Pancreas (tissue), 10 donors: ENCODE data around the gene CMC2. TPM values are rescaled to one million over a fixed set of nuclear protein-coding genes. Genes with fewer than 3 reads are reported as not detected.

ENCODE experiments used
- ATAC-seq, 4 donors: fragments of 200-7000 bp; cut with Tn5 transposase; one replicate each; pipeline versions ENCODE4 v1.8.0 to v1.9.1; 2020; ENCODE audit warnings: mild to moderate bottlenecking in 4 of 4, moderate library complexity in 4 of 4
- DNase-seq, 6 donors: peaks; one replicate each; pipeline ENCODE4 v3.0.0-alpha.2; 2020
- FAIRE-seq: peaks from 2 replicates; lab custom pipeline; 2012; peaks lifted over from hg19 to GRCh38; lab: Jason Lieb, UNC
- H3K27ac ChIP-seq, 4 donors: fragments of 200-600 bp; sonication (generic); 1 replicate in 3 of 4; 2 replicates in 1 of 4; pipeline versions ENCODE4 v1.5.0 to v1.8.0; 2020
- H3K27me3 ChIP-seq, 4 donors: fragments of 200-600 bp; one replicate each; pipeline ENCODE4 v1.8.0; 2021
- H3K36me3 ChIP-seq, 3 donors: fragments of 200-600 bp; sonication (generic) in 1 of 3; one replicate each; pipeline versions ENCODE4 v1.5.0 to v1.8.0; 2020 to 2021
- H3K4me1 ChIP-seq, 3 donors: fragments of 200-600 bp; one replicate each; pipeline ENCODE4 v1.8.0; 2021
- H3K4me3 ChIP-seq, 4 donors: fragments of 200-600 bp; sonication (generic) in 2 of 4; one replicate each; pipeline versions ENCODE4 v1.5.0 to v1.8.0; 2020 to 2021
- H3K9me3 ChIP-seq, 4 donors: fragments of 200-600 bp; one replicate each; pipeline ENCODE4 v1.8.0; 2021
- CTCF ChIP-seq, 4 donors: fragments of 200-600 bp; sonication (generic) in 3 of 4; IDR thresholded peaks; one replicate each; pipeline versions ENCODE4 v1.5.0 to v1.8.0; 2021; ENCODE audit warnings: antibody characterized with exemption in 4 of 4
- WGBS, 2 donors: extraction: QIAGEN DNeasy Blood & Tissue Kit; methylation state at CpG; one replicate each; pipeline ENCODE4 v1.1.7; 2013; 5-methylcytosine and 5-hydroxymethylcytosine counted together
- intact Hi-C, 3 donors: fragments of 100-400 bp; cut with DNase I; formaldehyde crosslinking; loops; one replicate each; pipeline versions ENCODE4 v1.11.1 to v1.14.2; 2022
- polyA plus RNA-seq, 2 donors: library from polyadenylated mRNA; stranded (reverse); fragments of 200-250 nt; gene quantifications; one replicate each; pipeline ENCODE4 v1.2.3, GENCODE V29; 2013
- total RNA-seq, 6 donors: library from RNA; stranded (reverse); fragmentation: NEBNext Ultra II Directional in 4 of 6; extraction: Animal tissue kit (Norgen Biotek cat#: 25700) in 4 of 6; gene quantifications; one replicate each; pipeline versions ENCODE4 v1.2.1 to v1.2.4, GENCODE V29; 2021 to 2023
- donor health status: healthy with polysubstance abuse.
- donor health status: DM: no; HTN: no; CAD: no; lungs with moderate emphysema.
- donor health status: DM: no; HTN: no; CAD: no.
- donor health status: control.
- donor health status: control.
- donor health status: Bipolar disorder and iron deficiency.
- donor health status: DM: yes; HTN: yes; CAD: no.
- donor health status: DM: no; HTN: no; CAD: no.
- donor health status: DM: no; HTN: no; CAD: no.
- donor health status: DM: yes; HTN: yes; CAD: no.

The CMC2 gene
- total and polyA plus RNA-seq, 8 donors, result 13.3 to 58.1 (median 24.0) TPM

GRCh38 chr16:80990978-80991377, 15.7 kb downstream of the CMC2 start:
- WGBS, 2 donors, result 50 to 53% methylated on average over 2 of the region's 2 CpGs
- FAIRE-seq, result no peak
- H3K27ac ChIP-seq, result no peak overlapping the region
- no peak overlapping the region for H3K4me3 ChIP-seq
- no peaks in the 10 kb centered on the region for H3K36me3 ChIP-seq
- no peaks in the 10 kb centered on the region for H3K9me3 ChIP-seq
- DNase-seq, result no peak
- intact Hi-C loops, result no loop called here
- H3K4me1 ChIP-seq, result peaks cover 0 to 27% (median 21%) of the 10 kb centered on the region in 3 donors
- ATAC-seq, result peak; percentile 22 to 48 (median 30)
- H3K27me3 ChIP-seq, result no peaks in the 10 kb centered on the region
- no peak for TF ChIP-seq CTCF (IDR thresholded peaks at IDR 0.05)

GRCh38 chr16:80990577-80990976, 16.1 kb downstream of the CMC2 start:
- H3K9me3 ChIP-seq, result no peaks in the 10 kb centered on the region
- H3K27me3 ChIP-seq, result no peaks in the 10 kb centered on the region
- no peak overlapping the region for H3K4me3 ChIP-seq
- H3K4me1 ChIP-seq, result peaks cover 0 to 27% (median 20%) of the 10 kb centered on the region in 3 donors
- intact Hi-C loops, result no loop called here
- no peak overlapping the region for H3K27ac ChIP-seq
- DNase-seq (no peak), ATAC-seq (no peak), FAIRE-seq (no peak)
- WGBS, 2 donors, result 76 to 88% methylated on average over 3 of the region's 3 CpGs
- TF ChIP-seq CTCF (IDR thresholded peaks at IDR 0.05), result no peak
- no peaks in the 10 kb centered on the region for H3K36me3 ChIP-seq

GRCh38 chr16:80989801-80990200, 16.9 kb downstream of the CMC2 start:
- Histone ChIP-seq H3K27ac (no peak overlapping the region), H3K4me1 (peaks cover 0 to 27% (median 20%) of the 10 kb centered on the region in 3 donors), H3K36me3 (no peaks in the 10 kb centered on the region), H3K4me3 (no peak overlapping the region), H3K9me3 (no peaks in the 10 kb centered on the region), H3K27me3 (no peaks in the 10 kb centered on the region)
- DNase-seq (no peak), ATAC-seq (no peak), FAIRE-seq (no peak)
- no peak for TF ChIP-seq CTCF (IDR thresholded peaks at IDR 0.05)
- intact Hi-C loops, result no loop called here
- 14 to 20% methylated on average over 2 of the region's 2 CpGs for WGBS, 2 donors

GRCh38 chr16:80988756-80989155, 17.9 kb downstream of the CMC2 start:
- FAIRE-seq (no peak), DNase-seq (no peak), ATAC-seq (no peak)
- H3K4me1 ChIP-seq, result peaks cover 0 to 23% (median 20%) of the 10 kb centered on the region in 3 donors
- no peak overlapping the region for H3K27ac ChIP-seq
- intact Hi-C loops, result no loop called here
- H3K36me3 ChIP-seq, result no peaks in the 10 kb centered on the region
- H3K27me3 ChIP-seq, result no peaks in the 10 kb centered on the region
- no peak for TF ChIP-seq CTCF (IDR thresholded peaks at IDR 0.05)
- H3K9me3 ChIP-seq, result no peaks in the 10 kb centered on the region
- H3K4me3 ChIP-seq, result no peak overlapping the region
- 54 to 60% methylated on average over 7 of the region's 7 CpGs for WGBS, 2 donors

GRCh38 chr16:80986557-80986956, 20.1 kb downstream of the CMC2 start:
- Histone ChIP-seq H3K36me3 (no peaks in the 10 kb centered on the region), H3K27me3 (no peaks in the 10 kb centered on the region), H3K4me1 (peaks cover 0 to 8% (median 4%) of the 10 kb centered on the region in 3 donors), H3K9me3 (no peaks in the 10 kb centered on the region), H3K4me3 (no peak overlapping the region), H3K27ac (no peak overlapping the region)
- intact Hi-C loops, result no loop called here
- TF ChIP-seq CTCF (IDR thresholded peaks at IDR 0.05), result no peak
- ATAC-seq (no peak), FAIRE-seq (no peak), DNase-seq (no peak)
- 84 to 85% methylated on average over 2 of the region's 2 CpGs for WGBS, 2 donors
